Mucosa of stomach (tissue), 1 donor: ENCODE data around the gene IDI2.

Experiments
- H3K27me3 ChIP-seq: one replicate; pipeline ENCODE4 v1.7.0; 2013; ENCODE audit warnings: mild to moderate bottlenecking, low read length; ENCODE audit not compliant: control insufficient read depth, insufficient read depth
- H3K36me3 ChIP-seq: one replicate; pipeline ENCODE4 v1.7.0; 2013; ENCODE audit warnings: low read length; ENCODE audit not compliant: control insufficient read depth, insufficient read depth
- H3K4me1 ChIP-seq: one replicate; pipeline ENCODE4 v1.7.0; 2013; ENCODE audit warnings: mild to moderate bottlenecking, low read length; ENCODE audit not compliant: control insufficient read depth, insufficient read depth
- H3K4me3 ChIP-seq: one replicate; pipeline ENCODE4 v1.7.0; 2013; ENCODE audit warnings: low read length
- H3K9ac ChIP-seq: one replicate; pipeline ENCODE4 v1.7.0; 2013; ENCODE audit warnings: mild to moderate bottlenecking, low read length, moderate library complexity
- H3K9me3 ChIP-seq: one replicate; pipeline ENCODE4 v1.7.0; 2013; ENCODE audit warnings: mild to moderate bottlenecking, low read length, moderate library complexity; ENCODE audit not compliant: control insufficient read depth
- donor health status: Pancreatic carcinoma.

The IDI2 gene

DNA sequence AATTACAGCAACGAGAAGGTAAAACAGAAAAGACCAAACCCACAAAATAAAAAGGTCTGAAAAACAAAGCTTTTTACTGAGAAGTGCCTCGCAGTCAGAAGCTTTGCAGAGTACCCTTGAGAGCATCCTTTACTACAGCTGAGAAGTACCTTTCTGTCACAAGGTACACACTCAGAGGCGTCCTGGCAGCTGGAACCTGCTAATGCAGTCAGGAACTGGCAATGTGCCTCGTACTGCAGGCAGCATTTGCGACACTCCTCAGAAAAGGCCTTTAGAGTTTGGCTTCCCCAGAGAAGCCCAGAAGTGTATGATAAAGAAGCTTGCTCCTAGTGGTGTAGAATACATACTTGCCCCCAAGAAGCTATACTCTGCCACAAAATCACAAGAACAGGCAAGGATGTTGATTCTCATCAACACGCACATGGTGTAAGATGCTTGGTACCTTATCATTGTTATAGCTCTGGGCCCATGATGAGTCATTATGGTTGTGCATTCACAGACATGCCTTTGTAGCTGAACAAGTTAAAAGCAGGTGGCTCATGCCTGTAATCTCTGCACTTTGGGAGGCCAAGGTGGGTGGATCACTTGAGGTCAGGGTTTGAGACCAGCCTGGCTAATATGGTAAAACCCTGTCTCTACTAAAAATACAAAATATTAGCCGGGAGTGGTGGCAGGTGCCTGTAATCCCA is 39.4 kb downstream of the IDI2 start:
- no peaks in the 10 kb centered on the region for H3K9me3 ChIP-seq
- H3K27me3 ChIP-seq, result no peaks in the 10 kb centered on the region
- no peak overlapping the region for H3K4me3 ChIP-seq
- peaks cover 47% of the 10 kb centered on the region for H3K4me1 ChIP-seq
- no peak overlapping the region for H3K9ac ChIP-seq
- no peaks in the 10 kb centered on the region for H3K36me3 ChIP-seq

DNA sequence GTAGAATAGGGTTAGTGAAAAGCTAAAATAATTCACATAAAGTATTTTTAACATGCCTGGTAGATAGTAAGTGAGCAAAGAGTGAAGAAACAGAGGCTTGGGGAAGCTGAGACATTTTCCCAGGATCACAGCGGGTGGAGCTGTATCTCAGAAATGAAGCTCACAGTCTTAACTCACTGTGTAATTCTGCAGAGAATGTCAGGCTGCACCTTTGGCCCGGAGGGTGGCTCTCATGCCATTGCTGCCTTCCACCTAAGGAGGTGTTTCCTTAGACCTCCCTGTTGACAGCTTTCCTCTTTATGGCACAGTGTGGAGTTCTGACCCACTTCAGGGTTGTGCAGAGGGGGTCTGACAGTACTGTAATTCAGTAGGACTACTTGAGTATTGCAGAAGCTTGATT is 40.3 kb downstream of the IDI2 start:
- Histone ChIP-seq H3K36me3 (no peaks in the 10 kb centered on the region), H3K9ac (no peak overlapping the region), H3K4me1 (peaks cover 47% of the 10 kb centered on the region), H3K27me3 (no peaks in the 10 kb centered on the region), H3K4me3 (no peak overlapping the region), H3K9me3 (no peaks in the 10 kb centered on the region)

DNA sequence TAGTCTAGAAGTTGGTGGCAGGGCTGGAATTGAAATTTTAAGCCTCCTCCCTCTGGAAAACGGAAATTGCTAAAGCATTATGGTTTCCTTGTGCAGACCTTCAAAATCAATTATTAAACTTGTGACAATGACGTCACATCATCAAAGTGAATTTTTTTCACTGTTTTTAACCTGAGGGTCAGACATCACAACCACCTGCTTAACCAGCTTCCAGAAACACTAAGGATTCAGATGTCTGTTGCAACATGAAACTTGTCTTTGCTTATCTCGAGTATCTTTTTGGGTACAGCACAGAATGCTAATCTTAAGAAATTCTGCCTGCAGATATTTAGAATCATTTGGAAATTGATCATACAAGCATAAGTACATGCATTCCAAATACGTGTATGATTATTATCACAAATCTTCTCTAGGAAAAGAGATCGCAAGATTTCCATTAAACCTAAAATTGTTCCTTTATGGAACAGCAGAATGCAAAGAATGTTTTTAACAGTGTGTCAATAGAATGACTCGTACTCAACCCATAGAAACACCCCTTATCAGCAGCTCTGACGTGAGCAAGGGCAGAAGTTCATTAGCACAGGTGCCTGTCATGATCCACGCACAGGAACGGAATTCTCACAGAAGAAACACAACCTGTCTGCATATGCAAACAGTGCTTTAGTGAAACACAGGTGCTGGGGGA is 41.5 kb downstream of the IDI2 start:
- Histone ChIP-seq H3K4me3 (no peak overlapping the region), H3K36me3 (no peaks in the 10 kb centered on the region), H3K9me3 (no peaks in the 10 kb centered on the region), H3K4me1 (peaks cover 41% of the 10 kb centered on the region), H3K9ac (peak overlapping the region; percentile 20), H3K27me3 (no peaks in the 10 kb centered on the region)

DNA sequence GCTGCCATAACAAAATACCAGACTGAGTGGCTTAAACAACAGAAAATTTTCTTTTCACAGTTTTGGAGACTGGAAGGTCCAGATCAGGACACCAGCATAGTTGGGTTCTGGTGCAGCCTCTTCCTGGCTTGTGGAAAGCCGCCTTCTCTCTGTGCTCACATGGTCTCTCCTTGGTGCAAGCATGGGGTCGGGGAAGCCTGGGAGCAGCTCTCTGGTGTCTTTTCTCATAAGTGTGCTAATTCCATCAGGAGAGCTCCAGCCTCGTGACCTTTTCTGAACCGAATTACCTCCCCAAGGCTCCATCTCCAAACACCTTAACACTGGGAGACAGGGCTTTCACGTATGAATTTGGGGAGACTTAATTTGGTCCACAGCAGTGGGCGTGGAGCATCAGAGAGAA is 42.3 kb downstream of the IDI2 start:
- H3K36me3 ChIP-seq, result no peaks in the 10 kb centered on the region
- no peaks in the 10 kb centered on the region for H3K9me3 ChIP-seq
- no peak overlapping the region for H3K9ac ChIP-seq
- peaks cover 40% of the 10 kb centered on the region for H3K4me1 ChIP-seq
- no peak overlapping the region for H3K4me3 ChIP-seq
- no peaks in the 10 kb centered on the region for H3K27me3 ChIP-seq

DNA sequence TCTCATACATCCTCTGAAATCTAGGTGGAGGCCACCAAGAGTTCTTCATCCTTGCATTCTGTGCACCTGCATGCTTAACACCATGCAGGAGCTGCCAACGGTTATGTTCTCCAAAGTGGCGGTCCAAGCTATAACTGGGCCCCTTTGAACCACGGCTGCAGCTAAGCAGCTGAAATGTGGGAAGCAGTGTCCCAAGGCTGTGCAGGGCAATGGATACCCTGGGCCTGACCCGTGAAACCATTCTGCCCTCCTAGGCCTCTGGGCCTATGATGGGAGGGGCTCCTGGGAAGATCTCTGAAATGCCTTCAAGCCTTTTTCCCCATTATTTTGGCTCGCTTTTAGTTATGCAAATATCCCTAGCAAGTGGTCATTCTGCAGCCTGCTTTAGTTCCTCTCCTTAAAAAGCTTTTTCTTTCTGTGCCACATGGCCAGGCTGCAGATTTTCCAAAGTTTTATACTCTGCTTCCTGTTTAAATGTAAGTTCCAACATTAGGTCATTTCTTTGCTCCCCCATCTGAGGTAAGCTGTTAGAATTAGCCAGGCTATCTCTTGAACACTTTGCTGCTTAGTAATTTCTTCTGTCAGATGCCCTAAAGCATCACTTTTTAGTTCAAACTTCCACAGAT is 45.1 kb downstream of the IDI2 start:
- Histone ChIP-seq H3K27me3 (no peaks in the 10 kb centered on the region), H3K4me3 (no peak overlapping the region), H3K9me3 (no peaks in the 10 kb centered on the region), H3K9ac (no peak overlapping the region), H3K36me3 (no peaks in the 10 kb centered on the region), H3K4me1 (peaks cover 20% of the 10 kb centered on the region)

DNA sequence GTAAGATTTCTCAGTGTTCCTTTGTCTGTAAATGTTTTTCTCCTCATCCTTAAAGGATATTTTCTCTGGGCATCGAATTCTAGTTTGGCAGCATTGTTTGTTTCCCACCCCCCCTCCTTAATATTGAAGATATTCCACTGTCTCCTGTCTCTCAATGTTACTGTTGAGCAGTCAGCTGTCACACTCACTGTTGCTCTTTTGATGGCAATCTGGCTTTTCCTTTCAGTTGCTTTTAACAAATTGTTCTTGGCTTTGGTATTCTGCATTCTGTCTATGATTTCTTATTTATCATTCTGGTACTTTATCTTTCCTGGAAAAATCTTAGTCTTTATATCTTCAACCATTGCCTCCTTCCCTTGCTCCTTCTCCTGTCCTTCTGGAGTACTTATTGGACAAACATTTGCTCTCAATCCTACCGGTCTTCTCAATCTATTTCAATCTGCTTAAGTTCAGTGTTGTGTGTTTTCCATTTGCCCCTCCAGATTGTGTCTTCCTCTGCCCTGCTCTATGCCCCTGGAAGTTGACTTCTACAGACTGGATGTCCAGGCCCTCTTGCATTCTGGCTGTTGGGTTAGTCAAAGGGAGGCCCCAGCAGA is 46.7 kb downstream of the IDI2 start:
- H3K36me3 ChIP-seq, result no peaks in the 10 kb centered on the region
- peaks cover 21% of the 10 kb centered on the region for H3K4me1 ChIP-seq
- H3K4me3 ChIP-seq, result no peak overlapping the region
- no peaks in the 10 kb centered on the region for H3K9me3 ChIP-seq
- no peaks in the 10 kb centered on the region for H3K27me3 ChIP-seq
- no peak overlapping the region for H3K9ac ChIP-seq

DNA sequence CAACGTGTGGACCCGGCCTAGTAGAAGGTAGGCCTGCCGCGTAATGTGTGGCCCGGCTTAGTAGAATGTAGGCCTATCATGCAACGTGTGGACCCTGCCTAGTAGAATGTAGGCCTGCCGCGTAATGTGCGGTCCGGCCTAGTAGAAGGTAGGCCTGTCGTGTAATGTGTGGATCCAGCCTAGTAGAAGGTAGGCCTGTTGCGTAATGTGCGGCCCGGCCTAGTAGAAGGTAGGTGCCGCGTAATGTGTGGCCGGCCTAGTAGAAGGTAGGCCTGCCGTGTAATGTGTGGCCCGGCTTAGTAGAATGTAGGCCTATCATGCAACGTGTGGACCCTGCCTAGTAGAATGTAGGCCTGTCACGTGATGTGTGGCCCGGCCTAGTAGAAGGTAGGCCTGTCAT is 49.3 kb downstream of the IDI2 start:
- Histone ChIP-seq H3K36me3 (no peaks in the 10 kb centered on the region), H3K27me3 (no peaks in the 10 kb centered on the region), H3K9me3 (no peaks in the 10 kb centered on the region), H3K4me1 (peaks cover 40% of the 10 kb centered on the region), H3K4me3 (no peak overlapping the region), H3K9ac (no peak overlapping the region)

DNA sequence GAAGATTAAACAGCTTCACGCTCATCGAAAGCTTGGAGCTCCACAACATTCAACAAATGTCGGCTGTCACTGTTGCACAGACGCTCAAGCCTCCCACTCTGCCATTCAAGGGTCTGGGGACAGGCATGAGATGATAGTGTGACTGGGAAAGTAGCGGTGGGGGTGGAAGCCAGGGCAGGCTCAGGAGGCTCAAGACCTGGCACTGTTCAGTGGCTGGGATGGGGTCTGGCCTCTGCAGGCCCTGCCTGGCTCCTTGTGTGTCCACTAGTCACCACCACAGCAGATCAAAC is 50.9 kb downstream of the IDI2 start:
- H3K4me3 ChIP-seq, result no peak overlapping the region
- peak overlapping the region; percentile 65 for H3K9ac ChIP-seq
- no peaks in the 10 kb centered on the region for H3K27me3 ChIP-seq
- no peaks in the 10 kb centered on the region for H3K36me3 ChIP-seq
- H3K4me1 ChIP-seq, result peaks cover 56% of the 10 kb centered on the region
- H3K9me3 ChIP-seq, result no peaks in the 10 kb centered on the region

DNA sequence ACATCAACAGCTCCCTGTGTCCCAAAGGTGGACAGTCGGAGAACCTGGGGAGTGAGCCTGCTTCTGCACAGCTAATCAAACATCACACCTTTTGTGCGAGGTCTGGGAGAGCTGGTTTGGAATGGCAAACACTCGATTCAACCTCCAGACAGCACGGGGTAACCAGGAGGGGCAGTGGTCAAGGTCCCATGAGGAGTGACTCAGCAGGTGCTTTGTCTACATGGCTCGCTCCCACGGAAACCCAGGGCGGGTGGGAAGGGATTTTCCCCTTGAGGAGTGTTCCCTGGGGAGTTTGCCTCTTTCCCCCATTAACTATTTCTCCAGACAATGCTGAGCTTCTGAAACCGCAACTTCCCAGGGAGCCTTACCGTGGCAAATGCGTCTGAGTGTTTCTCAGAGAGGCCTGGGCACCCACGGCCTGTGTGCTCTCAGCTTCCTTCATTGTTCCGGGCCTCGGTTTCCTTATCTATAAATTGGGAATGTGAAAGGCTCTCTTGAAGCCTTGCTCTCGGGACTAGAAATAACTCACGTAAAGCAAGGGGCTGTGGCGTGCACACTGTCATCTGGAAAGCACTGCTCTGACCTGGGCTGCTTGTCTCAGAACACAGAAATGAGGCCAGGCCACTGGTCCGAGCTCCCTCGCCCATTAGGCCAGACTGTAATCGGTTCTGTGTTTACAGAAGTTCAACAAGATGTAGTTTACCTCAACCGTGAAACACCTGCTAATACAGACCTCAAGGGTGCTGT is 51.4 kb downstream of the IDI2 start:
- peak overlapping the region; percentile 65 for H3K9ac ChIP-seq
- H3K4me1 ChIP-seq, result peaks cover 57% of the 10 kb centered on the region
- no peaks in the 10 kb centered on the region for H3K36me3 ChIP-seq
- no peak overlapping the region for H3K4me3 ChIP-seq
- no peaks in the 10 kb centered on the region for H3K27me3 ChIP-seq
- H3K9me3 ChIP-seq, result no peaks in the 10 kb centered on the region

DNA sequence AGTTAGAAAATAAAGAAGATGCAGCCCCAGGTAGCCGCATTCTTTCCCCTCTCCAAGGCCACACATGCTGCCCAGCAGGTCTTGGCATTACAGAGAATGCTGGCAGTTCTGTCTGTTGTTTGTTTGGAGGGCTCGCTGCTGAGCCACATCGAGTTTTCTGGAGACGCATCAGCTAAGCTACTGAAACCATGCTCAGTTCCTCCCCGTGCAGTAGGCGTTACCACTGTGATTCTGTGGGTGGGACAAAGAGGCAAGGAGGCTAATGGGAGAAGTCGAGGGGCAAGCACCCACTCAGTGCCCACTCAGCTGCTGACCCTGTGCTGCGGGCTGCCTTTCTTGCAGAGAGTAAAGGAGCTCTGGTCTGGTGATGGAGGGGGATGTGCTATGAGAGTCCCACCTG is 52.9 kb downstream of the IDI2 start:
- Histone ChIP-seq H3K36me3 (no peaks in the 10 kb centered on the region), H3K27me3 (no peaks in the 10 kb centered on the region), H3K9ac (no peak overlapping the region), H3K9me3 (no peaks in the 10 kb centered on the region), H3K4me3 (no peak overlapping the region), H3K4me1 (peaks cover 57% of the 10 kb centered on the region)

DNA sequence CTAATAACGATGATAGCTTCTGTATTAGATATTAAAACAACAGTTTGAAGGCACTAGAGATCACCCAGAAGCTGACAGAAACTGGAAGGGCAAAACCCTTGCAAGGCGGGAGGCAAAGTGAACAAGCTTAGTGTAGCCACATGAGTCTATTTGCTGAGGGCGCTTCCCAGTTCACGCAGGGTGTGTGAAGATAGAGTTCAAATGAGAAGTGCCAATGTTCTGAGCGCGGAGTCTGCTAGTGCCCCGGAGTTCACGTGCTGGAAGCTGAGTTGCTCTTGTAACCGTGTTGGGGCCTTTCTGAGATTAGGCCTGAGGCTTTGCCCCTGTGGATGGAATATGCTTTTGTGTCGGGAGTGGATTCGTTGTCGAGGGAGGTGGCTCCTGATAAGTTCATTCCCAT is 54.0 kb downstream of the IDI2 start:
- H3K4me3 ChIP-seq, result no peak overlapping the region
- no peaks in the 10 kb centered on the region for H3K9me3 ChIP-seq
- no peaks in the 10 kb centered on the region for H3K36me3 ChIP-seq
- H3K9ac ChIP-seq, result peak overlapping the region; percentile 24
- peaks cover 57% of the 10 kb centered on the region for H3K4me1 ChIP-seq
- H3K27me3 ChIP-seq, result peaks cover 2% of the 10 kb centered on the region

DNA sequence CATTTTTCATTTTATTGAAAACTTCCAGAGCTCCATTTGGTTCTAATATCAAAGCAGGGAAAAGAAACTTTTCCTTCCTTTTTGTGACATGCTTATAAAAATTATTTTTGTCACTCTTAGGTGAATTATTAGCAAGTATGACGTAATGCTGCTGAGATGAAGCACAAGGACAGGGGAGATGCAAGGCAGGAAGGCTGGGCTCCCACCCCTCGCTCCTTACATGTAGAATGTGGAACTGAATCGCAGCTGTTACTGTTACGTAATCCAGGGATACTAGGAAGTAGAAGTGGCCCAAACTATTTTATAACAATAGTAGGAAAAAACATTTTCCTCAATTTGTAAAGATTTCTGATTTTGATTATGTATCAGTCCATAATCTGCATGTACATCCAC is 54.5 kb downstream of the IDI2 start:
- H3K9ac ChIP-seq, result peak overlapping the region; percentile 24
- H3K27me3 ChIP-seq, result peaks cover 3% of the 10 kb centered on the region
- no peaks in the 10 kb centered on the region for H3K36me3 ChIP-seq
- no peaks in the 10 kb centered on the region for H3K9me3 ChIP-seq
- no peak overlapping the region for H3K4me3 ChIP-seq
- H3K4me1 ChIP-seq, result peaks cover 57% of the 10 kb centered on the region
